ENCODE data around the gene TJP1.
"Not testable (repeated sequence)": the region's sequence is repeated elsewhere in the genome, so short reads cannot be mapped to it uniquely, and the experiment has no call there.

TJP1 gene

GRCh38 chr15:29681946-29682345 lies 140.3 kb downstream of the TJP1 start:
- no peak for DNase-seq (ENCODE audit: low read depth)

DNA sequence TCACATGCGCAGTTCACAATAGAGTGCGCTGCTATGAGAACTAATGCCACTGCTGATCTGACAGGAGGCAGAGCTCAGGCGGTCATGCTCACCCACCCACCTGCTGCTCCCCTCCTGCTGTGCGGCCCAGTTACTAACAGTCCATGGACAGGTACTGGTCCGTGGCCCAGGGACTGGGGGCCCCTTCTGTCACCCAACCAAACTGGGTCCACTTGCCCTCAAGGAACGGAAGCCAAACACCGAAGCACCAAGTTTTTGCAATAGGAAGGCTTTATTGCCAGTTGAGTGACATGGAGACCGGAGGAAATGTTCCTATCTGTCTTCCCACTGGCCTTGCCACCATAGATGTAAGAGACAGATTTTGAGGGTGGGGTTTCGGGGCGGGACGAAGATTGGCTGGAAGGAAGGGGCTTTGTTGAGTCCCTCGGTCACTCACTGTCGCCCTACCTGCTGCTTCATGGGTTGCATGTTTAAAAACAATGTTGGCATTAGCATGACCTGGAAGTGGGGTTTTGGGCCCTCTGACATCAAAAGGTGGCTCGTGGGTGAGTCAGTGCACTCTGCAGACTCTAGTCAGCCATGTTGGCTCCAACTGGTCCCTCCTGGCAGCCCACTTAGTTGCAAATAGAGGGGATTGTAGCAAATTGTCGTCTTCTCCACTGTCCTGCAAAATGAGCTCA lies 141.0 kb downstream of the TJP1 start:
- no peak for DNase-seq (ENCODE audit: low read depth)

DNA sequence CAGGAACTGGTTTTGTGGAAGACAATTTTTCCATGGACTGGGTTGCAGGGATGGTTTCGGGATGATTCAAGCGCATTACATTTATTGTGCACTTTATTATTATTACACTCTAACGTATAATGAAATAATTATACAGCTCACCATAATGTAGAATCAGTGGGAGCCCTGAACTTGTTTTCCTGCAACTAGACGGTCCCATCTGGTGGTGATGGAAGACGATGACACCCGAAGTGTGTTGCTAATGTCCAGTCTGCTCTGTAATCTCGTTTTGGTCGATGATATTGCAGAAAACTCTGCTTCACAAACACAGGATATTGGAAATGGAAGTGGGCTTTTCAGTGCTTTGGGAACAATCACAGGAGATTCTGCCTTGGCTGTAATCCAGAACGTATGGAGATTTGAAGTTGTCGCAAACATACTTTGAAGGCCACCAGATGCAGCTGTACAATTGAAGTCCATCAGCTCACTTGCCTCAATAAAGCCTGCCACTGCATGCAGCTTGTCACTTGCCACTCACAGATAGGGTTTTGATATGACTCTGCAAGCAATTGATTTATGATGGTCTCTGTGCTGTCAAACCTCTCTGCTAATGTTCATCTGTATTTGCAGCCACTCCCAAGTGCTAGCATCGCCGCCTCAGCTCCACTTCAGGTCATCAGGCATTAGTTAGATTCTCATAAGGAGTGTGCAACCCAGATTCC lies 141.7 kb downstream of the TJP1 start:
- DNase-seq (ENCODE audit: low read depth), result no peak

DNA sequence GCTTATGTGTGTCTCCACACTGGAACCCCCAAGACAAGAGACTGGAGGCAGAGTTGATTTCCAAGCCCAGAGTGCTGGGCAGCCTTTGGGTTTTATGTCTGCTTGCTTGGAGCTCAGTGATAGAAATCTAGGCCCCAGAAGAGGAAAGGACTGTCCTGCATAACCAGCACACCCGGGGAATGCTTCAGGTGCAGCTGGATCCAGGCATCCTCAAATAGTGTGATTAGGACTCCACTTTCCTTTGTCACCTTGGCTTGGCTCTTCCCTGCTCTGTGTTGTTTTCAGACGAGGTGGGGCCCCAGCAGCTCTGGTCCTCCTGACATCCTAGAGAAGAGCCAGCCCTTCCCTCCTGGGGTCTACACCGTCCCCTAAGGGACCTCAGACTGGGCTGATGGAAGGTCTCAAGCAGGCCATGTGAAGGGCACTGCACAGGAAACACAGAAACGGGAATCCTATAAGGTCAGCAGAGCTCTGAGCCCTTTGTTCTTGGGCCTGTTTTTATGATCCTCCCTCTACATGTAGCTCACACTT lies 143.7 kb downstream of the TJP1 start:
- DNase-seq (ENCODE audit: low read depth), result no peak

- no peak for DNase-seq (ENCODE audit: low read depth)
These were observed 144.3 kb downstream of the TJP1 start for GRCh38 chr15:29677871-29678461.

GRCh38 chr15:29677455-29677854 lies 144.8 kb downstream of the TJP1 start:
- no peak for DNase-seq (ENCODE audit: low read depth)

DNA sequence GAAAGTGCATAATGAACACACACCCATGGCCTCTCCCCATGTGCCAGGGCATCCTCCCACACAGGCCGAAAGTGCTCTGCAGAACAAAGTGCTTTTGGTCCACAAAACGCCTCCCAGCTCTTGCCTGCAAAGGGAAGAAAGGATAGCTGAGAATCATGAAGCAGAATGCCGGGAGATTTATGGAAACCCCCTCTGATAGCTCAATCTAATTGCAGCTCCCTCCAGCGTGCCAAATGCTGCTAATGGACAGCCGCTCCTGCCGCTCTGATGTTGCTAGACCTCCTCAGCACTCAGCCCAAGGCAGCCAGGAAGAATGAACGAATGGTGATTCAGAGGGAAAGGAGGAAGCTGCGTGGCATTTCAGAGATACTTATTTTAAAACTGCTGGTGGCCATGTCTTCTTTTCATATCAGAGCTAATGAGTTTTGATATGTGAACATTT lies 145.3 kb downstream of the TJP1 start:
- DNase-seq (ENCODE audit: low read depth), result no peak

DNA sequence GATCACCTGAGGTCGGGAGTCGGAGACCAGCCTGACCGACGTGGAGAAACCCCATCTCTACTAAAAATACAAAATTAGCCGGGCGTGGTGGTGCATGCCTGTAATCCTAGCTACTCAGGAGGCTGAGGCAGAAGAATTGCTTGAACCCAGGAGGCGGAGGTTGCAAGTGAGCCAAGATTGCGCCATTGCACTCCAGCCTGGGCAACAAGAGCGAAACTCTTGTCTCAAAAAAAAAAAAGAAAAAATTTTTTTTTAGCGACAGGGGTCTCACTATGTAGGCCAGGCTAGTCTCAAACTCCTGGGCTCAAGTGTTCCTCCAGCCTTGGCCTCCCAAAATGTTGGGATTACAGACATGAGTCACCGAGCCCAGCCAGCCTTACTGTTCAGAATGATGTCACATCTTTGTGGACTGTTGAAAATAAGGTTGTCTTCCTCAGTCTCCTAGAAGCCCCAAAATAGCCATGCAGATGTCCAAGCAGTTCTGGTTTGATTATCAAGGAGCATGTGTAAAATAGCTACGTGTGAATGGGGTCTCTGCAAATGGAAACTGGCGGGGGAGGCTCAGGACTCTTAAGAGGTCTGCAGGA lies 145.8 kb downstream of the TJP1 start:
- not testable (repeated sequence) for DNase-seq (ENCODE audit: low read depth)

- no peak for DNase-seq (ENCODE audit: low read depth)
These were observed 146.4 kb downstream of the TJP1 start for GRCh38 chr15:29675791-29676301.

DNA sequence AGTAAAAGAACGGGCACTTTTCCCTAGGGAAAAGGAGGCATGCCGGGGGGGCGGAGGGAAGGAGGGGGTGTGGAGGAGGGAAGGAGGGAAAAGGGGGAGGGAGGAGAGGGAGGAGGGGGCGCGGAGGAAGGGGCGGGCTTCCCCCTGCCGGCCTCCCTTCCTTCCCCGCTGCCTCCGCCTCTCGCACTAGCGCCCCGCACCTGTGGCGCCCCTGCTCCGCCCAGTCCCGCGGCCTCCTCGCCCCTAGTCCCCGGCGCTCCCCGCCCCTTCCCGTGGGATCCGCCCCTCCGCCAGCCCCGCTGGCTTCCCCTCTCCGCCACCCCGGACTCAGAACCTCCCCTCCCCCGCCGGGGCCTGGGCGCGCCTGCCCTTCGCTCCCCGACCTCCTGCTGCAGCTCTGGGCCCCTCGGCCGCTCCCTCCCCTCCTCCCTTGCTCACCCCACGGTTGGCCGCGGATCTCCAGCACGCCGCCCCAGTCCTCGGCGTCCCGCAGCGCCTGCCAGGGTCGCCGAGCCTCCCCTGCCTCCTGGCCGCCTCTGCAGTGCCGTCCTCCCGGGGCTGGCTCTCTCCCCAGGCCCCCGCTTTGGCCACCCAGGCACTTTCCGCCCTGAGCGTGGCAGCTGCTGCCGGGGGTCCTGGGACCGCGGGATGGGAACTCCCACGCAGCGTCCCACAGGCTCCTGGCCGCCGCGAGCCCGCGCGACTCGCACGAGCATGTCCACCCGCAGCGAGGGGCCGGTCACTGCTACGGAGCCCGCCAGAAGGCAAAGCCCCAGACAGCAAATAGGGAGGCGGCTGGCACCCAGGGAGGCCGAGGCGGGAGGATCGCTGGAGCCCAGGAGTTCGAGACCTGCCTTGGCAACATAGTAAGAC lies 147.4 kb downstream of the TJP1 start:
- DNase-seq (ENCODE audit: low read depth), result no peak

DNA sequence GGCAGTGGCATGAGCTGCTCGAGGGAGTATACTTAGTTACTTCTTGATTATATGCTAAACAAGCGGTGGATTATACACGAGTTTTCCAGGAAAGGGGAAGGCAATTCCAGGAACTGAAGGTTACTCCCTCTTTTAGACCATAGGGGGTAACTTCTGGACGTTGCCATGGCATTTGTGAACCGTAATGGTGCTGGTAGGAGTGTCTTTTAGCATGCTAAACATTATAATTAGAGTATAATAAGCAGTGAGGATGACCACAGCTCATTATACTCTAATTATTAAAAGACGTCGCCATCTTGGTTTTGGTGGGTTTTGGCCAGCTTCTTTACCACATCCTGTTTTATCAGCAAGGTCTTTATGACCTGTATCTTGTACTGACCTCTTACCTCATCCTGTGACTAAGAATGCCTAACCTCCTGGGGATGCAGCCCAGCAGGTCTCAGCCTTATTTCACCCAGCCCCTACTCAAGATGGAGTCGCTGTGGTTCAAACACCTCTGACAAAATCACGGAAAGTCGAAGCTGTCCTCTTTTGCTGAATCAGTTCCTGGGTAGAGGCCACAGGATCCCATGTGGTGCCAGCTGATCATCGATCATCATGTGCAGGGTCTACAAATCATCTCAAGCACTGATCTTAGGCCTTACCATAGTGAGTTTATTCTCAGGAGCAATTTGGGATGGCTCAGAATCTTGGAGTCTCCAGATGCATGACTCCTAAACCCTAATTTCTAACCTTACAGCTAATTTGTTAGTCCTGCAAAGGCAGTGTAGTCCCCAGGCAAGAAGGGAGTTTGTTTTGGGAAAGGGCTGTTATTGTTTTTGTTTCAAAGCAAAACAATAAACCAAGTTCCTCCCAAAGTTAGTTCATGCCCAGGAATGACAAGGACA lies 149.1 kb downstream of the TJP1 start:
- DNase-seq (ENCODE audit: low read depth), result no peak

- DNase-seq (ENCODE audit: low read depth), result no peak
These were observed 149.8 kb downstream of the TJP1 start for GRCh38 chr15:29672446-29672845.

- not testable (repeated sequence) for DNase-seq (ENCODE audit: low read depth)
These were observed 150.2 kb downstream of the TJP1 start for GRCh38 chr15:29672046-29672445.

DNA sequence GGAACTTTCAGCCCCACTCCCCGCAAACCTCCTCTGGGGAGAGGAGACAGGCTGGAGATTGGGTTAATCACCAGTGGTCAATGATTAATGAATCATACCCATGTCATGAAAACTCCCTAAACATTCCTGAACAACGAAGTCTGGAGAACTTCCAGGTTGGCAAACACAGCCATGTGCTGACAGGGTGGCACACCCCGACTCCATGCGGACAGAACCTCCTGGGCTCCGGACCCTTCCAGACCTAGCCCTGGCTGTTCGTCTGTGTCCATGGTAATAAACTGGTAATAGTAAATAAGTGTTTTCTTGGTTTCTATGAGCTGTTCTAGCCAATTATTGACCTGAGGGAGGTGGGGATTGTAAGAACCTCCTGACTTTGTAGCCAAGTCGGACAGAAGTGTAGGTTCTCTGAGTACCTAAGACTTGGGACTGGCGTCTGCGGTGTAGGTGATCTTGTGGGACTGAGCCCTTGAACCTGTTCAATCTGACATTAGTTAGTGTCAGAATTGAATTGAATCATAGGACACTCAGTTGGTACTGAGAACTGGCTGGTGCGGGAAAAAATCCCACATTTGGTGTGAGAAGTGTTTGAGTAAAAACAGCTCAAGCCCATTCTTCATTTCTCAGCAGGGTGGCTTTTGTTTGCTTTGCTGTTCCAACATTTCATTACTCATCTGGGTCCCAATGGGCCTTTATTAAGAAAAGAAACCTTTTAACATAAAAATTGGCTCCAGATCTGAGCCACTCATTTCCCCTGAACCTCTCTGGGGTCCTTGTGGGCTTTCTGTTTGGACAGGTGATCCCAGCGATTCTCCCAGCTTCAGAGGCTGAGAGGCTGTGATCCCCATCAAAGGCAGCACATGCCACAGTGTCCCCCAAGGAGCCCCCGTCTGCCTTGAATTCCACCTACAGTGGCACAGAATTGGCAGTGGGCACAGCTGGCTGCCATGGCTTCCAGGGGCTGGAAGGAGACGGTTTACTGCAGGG lies 151.0 kb downstream of the TJP1 start:
- no peak for DNase-seq (ENCODE audit: low read depth)

DNA sequence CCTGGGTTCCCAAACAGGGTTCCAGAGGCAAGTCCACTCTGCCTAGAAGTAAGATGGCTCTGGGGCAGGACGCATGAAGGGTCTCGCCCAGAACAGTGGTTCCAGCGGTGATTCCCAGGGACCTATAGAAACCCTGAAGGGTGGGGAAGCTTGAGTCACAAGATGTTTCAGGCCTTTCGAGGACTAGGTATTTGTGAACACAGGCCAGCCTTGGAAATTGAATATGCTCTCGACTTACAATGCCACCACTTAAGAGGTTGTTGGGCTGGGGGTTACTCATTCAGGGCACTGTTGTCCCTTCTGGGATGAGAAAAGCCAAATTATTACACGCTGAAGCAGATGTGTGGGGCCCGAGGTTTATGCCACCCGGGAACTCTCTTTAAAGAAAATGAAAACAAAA lies 152.0 kb downstream of the TJP1 start:
- no peak for DNase-seq (ENCODE audit: low read depth)

GRCh38 chr15:29669823-29670222 lies 152.4 kb downstream of the TJP1 start:
- DNase-seq (ENCODE audit: low read depth), result no peak

GRCh38 chr15:29668120-29668602 lies 154.1 kb downstream of the TJP1 start:
- no peak for DNase-seq (ENCODE audit: low read depth)

DNA sequence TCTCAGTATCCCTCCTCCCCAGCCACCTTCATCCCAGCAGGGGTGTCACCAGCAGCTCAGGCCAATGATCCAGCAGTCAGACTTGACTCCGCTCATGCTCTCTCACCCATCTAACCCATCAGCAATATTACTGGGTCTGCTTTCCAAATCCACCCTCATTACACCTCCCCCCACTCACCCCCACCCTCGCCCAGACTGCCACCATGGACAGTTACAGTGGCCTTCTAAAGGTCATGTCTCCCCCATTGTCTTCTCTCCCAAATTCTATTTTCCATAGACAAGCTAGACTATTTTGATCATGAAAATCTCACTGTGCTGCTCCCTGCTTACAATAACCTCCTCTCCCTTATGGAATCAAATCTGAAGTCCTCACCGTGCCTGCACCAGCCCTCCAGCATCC lies 156.0 kb downstream of the TJP1 start:
- no peak for DNase-seq (ENCODE audit: low read depth)

- DNase-seq (ENCODE audit: low read depth), result no peak
These were observed 156.7 kb downstream of the TJP1 start for GRCh38 chr15:29665444-29666003.
